ENCODE measurements around the gene XXYLT1.
"Not testable (repeated sequence)": the region's sequence is repeated elsewhere in the genome, so short reads cannot be mapped to it uniquely, and the experiment has no call there.

Gene XXYLT1

GRCh38 chr3:195087840-195088601, 182.9 kb downstream of the XXYLT1 start:
- not testable (repeated sequence) for H3K36me3 ChIP-seq (ENCODE audit: control insufficient read depth, insufficient read depth, low read length); H3K9me3 ChIP-seq (ENCODE audit: control insufficient read depth, insufficient read depth, low read length); H3K4me1 ChIP-seq (ENCODE audit: control insufficient read depth, insufficient read depth, low read length); H3K27me3 ChIP-seq (ENCODE audit: control insufficient read depth, insufficient read depth, low read length)
- Histone ChIP-seq H3K4me3 (ENCODE audit: low read depth, low read length) (peak overlapping the region; percentile 54), H3K9ac (ENCODE audit: low read depth, low read length) (peak overlapping the region; percentile 24)

- Histone ChIP-seq H3K36me3 (ENCODE audit: control insufficient read depth, insufficient read depth, low read length) (peaks cover 2% of the 10 kb centered on the region), H3K4me1 (ENCODE audit: control insufficient read depth, insufficient read depth, low read length) (peaks cover 8% of the 10 kb centered on the region), H3K9ac (ENCODE audit: low read depth, low read length) (peak overlapping the region; percentile 24), H3K9me3 (ENCODE audit: control insufficient read depth, insufficient read depth, low read length) (no peaks in the 10 kb centered on the region), H3K4me3 (ENCODE audit: low read depth, low read length) (peak overlapping the region; percentile 54), H3K27me3 (ENCODE audit: control insufficient read depth, insufficient read depth, low read length) (no peaks in the 10 kb centered on the region)
Observed at GRCh38 chr3:195087328-195087727, 183.6 kb downstream of the XXYLT1 start.

GRCh38 chr3:195086885-195087284, 184.1 kb downstream of the XXYLT1 start:
- Histone ChIP-seq H3K27me3 (ENCODE audit: control insufficient read depth, insufficient read depth, low read length) (no peaks in the 10 kb centered on the region), H3K4me1 (ENCODE audit: control insufficient read depth, insufficient read depth, low read length) (peaks cover 8% of the 10 kb centered on the region), H3K36me3 (ENCODE audit: control insufficient read depth, insufficient read depth, low read length) (peaks cover 2% of the 10 kb centered on the region), H3K4me3 (ENCODE audit: low read depth, low read length) (peak overlapping the region; percentile 54), H3K9me3 (ENCODE audit: control insufficient read depth, insufficient read depth, low read length) (no peaks in the 10 kb centered on the region), H3K9ac (ENCODE audit: low read depth, low read length) (no peak overlapping the region)

GRCh38 chr3:195086341-195086740, 184.6 kb downstream of the XXYLT1 start:
- peaks cover 8% of the 10 kb centered on the region for H3K4me1 ChIP-seq (ENCODE audit: control insufficient read depth, insufficient read depth, low read length)

GRCh38 chr3:195085356-195086130, 185.4 kb downstream of the XXYLT1 start:
- Histone ChIP-seq H3K9me3 (ENCODE audit: control insufficient read depth, insufficient read depth, low read length) (no peaks in the 10 kb centered on the region), H3K4me3 (ENCODE audit: low read depth, low read length) (no peak overlapping the region), H3K4me1 (ENCODE audit: control insufficient read depth, insufficient read depth, low read length) (peaks cover 8% of the 10 kb centered on the region), H3K27me3 (ENCODE audit: control insufficient read depth, insufficient read depth, low read length) (no peaks in the 10 kb centered on the region), H3K9ac (ENCODE audit: low read depth, low read length) (no peak overlapping the region), H3K36me3 (ENCODE audit: control insufficient read depth, insufficient read depth, low read length) (peaks cover 2% of the 10 kb centered on the region)

More at GRCh38 chr3:195086341-195086740, 184.6 kb downstream of the XXYLT1 start:
- Histone ChIP-seq H3K36me3 (ENCODE audit: control insufficient read depth, insufficient read depth, low read length) (peaks cover 2% of the 10 kb centered on the region), H3K27me3 (ENCODE audit: control insufficient read depth, insufficient read depth, low read length) (no peaks in the 10 kb centered on the region), H3K9me3 (ENCODE audit: control insufficient read depth, insufficient read depth, low read length) (no peaks in the 10 kb centered on the region), H3K9ac (ENCODE audit: low read depth, low read length) (no peak overlapping the region), H3K4me3 (ENCODE audit: low read depth, low read length) (no peak overlapping the region)

- H3K4me3 ChIP-seq (ENCODE audit: low read depth, low read length): no peak overlapping the region
- H3K4me1 ChIP-seq (ENCODE audit: control insufficient read depth, insufficient read depth, low read length): peaks cover 8% of the 10 kb centered on the region
- H3K27me3 ChIP-seq (ENCODE audit: control insufficient read depth, insufficient read depth, low read length): no peaks in the 10 kb centered on the region
- peaks cover 2% of the 10 kb centered on the region for H3K36me3 ChIP-seq (ENCODE audit: control insufficient read depth, insufficient read depth, low read length)
- H3K9ac ChIP-seq (ENCODE audit: low read depth, low read length): no peak overlapping the region
- no peaks in the 10 kb centered on the region for H3K9me3 ChIP-seq (ENCODE audit: control insufficient read depth, insufficient read depth, low read length)
Observed at GRCh38 chr3:195084746-195085145, 186.2 kb downstream of the XXYLT1 start.

GRCh38 chr3:195083659-195084058, 187.3 kb downstream of the XXYLT1 start:
- Histone ChIP-seq H3K4me1 (ENCODE audit: control insufficient read depth, insufficient read depth, low read length) (peaks cover 8% of the 10 kb centered on the region), H3K4me3 (ENCODE audit: low read depth, low read length) (no peak overlapping the region), H3K27me3 (ENCODE audit: control insufficient read depth, insufficient read depth, low read length) (no peaks in the 10 kb centered on the region), H3K9ac (ENCODE audit: low read depth, low read length) (no peak overlapping the region), H3K9me3 (ENCODE audit: control insufficient read depth, insufficient read depth, low read length) (no peaks in the 10 kb centered on the region), H3K36me3 (ENCODE audit: control insufficient read depth, insufficient read depth, low read length) (peaks cover 2% of the 10 kb centered on the region)

- peaks cover 2% of the 10 kb centered on the region for H3K36me3 ChIP-seq (ENCODE audit: control insufficient read depth, insufficient read depth, low read length)
- no peaks in the 10 kb centered on the region for H3K27me3 ChIP-seq (ENCODE audit: control insufficient read depth, insufficient read depth, low read length)
- H3K4me1 ChIP-seq (ENCODE audit: control insufficient read depth, insufficient read depth, low read length): peaks cover 8% of the 10 kb centered on the region
- H3K4me3 ChIP-seq (ENCODE audit: low read depth, low read length): no peak overlapping the region
- H3K9ac ChIP-seq (ENCODE audit: low read depth, low read length): no peak overlapping the region
- H3K9me3 ChIP-seq (ENCODE audit: control insufficient read depth, insufficient read depth, low read length): no peaks in the 10 kb centered on the region
Observed at GRCh38 chr3:195082811-195083210, 188.1 kb downstream of the XXYLT1 start.

GRCh38 chr3:195081242-195081963, 189.6 kb downstream of the XXYLT1 start:
- no peak overlapping the region for H3K4me3 ChIP-seq (ENCODE audit: low read depth, low read length)
- H3K27me3 ChIP-seq (ENCODE audit: control insufficient read depth, insufficient read depth, low read length): no peaks in the 10 kb centered on the region
- H3K36me3 ChIP-seq (ENCODE audit: control insufficient read depth, insufficient read depth, low read length): peaks cover 2% of the 10 kb centered on the region
- no peaks in the 10 kb centered on the region for H3K9me3 ChIP-seq (ENCODE audit: control insufficient read depth, insufficient read depth, low read length)
- H3K9ac ChIP-seq (ENCODE audit: low read depth, low read length): no peak overlapping the region
- peaks cover 3% of the 10 kb centered on the region for H3K4me1 ChIP-seq (ENCODE audit: control insufficient read depth, insufficient read depth, low read length)

- no peak overlapping the region for H3K4me3 ChIP-seq (ENCODE audit: low read depth, low read length)
Observed at GRCh38 chr3:195080571-195081151, 190.3 kb downstream of the XXYLT1 start.

GRCh38 chr3:195080125-195080524, 190.8 kb downstream of the XXYLT1 start:
- Histone ChIP-seq H3K27me3 (ENCODE audit: control insufficient read depth, insufficient read depth, low read length) (no peaks in the 10 kb centered on the region), H3K9ac (ENCODE audit: low read depth, low read length) (no peak overlapping the region), H3K4me3 (ENCODE audit: low read depth, low read length) (no peak overlapping the region), H3K36me3 (ENCODE audit: control insufficient read depth, insufficient read depth, low read length) (no peaks in the 10 kb centered on the region), H3K4me1 (ENCODE audit: control insufficient read depth, insufficient read depth, low read length) (peaks cover 3% of the 10 kb centered on the region), H3K9me3 (ENCODE audit: control insufficient read depth, insufficient read depth, low read length) (no peaks in the 10 kb centered on the region)

More at GRCh38 chr3:195080571-195081151, 190.3 kb downstream of the XXYLT1 start:
- Histone ChIP-seq H3K9ac (ENCODE audit: low read depth, low read length) (no peak overlapping the region), H3K4me1 (ENCODE audit: control insufficient read depth, insufficient read depth, low read length) (peaks cover 3% of the 10 kb centered on the region), H3K9me3 (ENCODE audit: control insufficient read depth, insufficient read depth, low read length) (no peaks in the 10 kb centered on the region), H3K36me3 (ENCODE audit: control insufficient read depth, insufficient read depth, low read length) (peaks cover under 1% of the 10 kb centered on the region), H3K27me3 (ENCODE audit: control insufficient read depth, insufficient read depth, low read length) (no peaks in the 10 kb centered on the region)

Data from iPS-15b (cell line).